GM10847 (cell line): ENCODE results near the gene ZBTB43.

Experiments
- POLR2A ChIP-seq: IDR thresholded peaks from 2 replicates; pipeline ENCODE4 v1.6.1; 2011; ENCODE audit not compliant: insufficient read length; ENCODE audit errors: extremely low read depth

ZBTB43 gene

GRCh38 chr9:126806336-126806735, 1.5 kb downstream of the ZBTB43 start:
- TF ChIP-seq POLR2A, result no peak

- TF ChIP-seq POLR2A, result no peak
Observed at GRCh38 chr9:126809068-126809467, 4.2 kb downstream of the ZBTB43 start.

- TF ChIP-seq POLR2A, result no peak
Observed at GRCh38 chr9:126813072-126813471, 8.2 kb downstream of the ZBTB43 start.

- TF ChIP-seq POLR2A, result no peak
Observed at GRCh38 chr9:126814091-126814490, 9.3 kb downstream of the ZBTB43 start.

GRCh38 chr9:126818482-126818881, 13.6 kb downstream of the ZBTB43 start:
- no peak for TF ChIP-seq POLR2A

- no peak for TF ChIP-seq POLR2A
Observed at GRCh38 chr9:126819482-126819881, 14.6 kb downstream of the ZBTB43 start.

- TF ChIP-seq POLR2A, result no peak
Observed at GRCh38 chr9:126822278-126822677, 17.4 kb downstream of the ZBTB43 start.

GRCh38 chr9:126822873-126823272, 18.0 kb downstream of the ZBTB43 start:
- TF ChIP-seq POLR2A, result no peak

- no peak for TF ChIP-seq POLR2A
Observed at GRCh38 chr9:126827227-126827626, 22.4 kb downstream of the ZBTB43 start.

GRCh38 chr9:126829035-126829434, 24.2 kb downstream of the ZBTB43 start:
- no peak for TF ChIP-seq POLR2A

GRCh38 chr9:126830827-126831226, 26.0 kb downstream of the ZBTB43 start:
- TF ChIP-seq POLR2A, result no peak

GRCh38 chr9:126832440-126832839, 27.6 kb downstream of the ZBTB43 start:
- TF ChIP-seq POLR2A, result no peak

GRCh38 chr9:126833020-126833419, 28.2 kb downstream of the ZBTB43 start:
- TF ChIP-seq POLR2A, result no peak

- no peak for TF ChIP-seq POLR2A
Observed at GRCh38 chr9:126833710-126834345, 29.0 kb downstream of the ZBTB43 start.

- TF ChIP-seq POLR2A, result no peak
Observed at GRCh38 chr9:126834672-126835071, 29.8 kb downstream of the ZBTB43 start.

- TF ChIP-seq POLR2A, result no peak
Observed at GRCh38 chr9:126836216-126836615, 31.4 kb downstream of the ZBTB43 start.

GRCh38 chr9:126838055-126838811, 33.4 kb downstream of the ZBTB43 start:
- no peak for TF ChIP-seq POLR2A
